ENCODE measurements around the gene MYCBPAP.

DNA sequence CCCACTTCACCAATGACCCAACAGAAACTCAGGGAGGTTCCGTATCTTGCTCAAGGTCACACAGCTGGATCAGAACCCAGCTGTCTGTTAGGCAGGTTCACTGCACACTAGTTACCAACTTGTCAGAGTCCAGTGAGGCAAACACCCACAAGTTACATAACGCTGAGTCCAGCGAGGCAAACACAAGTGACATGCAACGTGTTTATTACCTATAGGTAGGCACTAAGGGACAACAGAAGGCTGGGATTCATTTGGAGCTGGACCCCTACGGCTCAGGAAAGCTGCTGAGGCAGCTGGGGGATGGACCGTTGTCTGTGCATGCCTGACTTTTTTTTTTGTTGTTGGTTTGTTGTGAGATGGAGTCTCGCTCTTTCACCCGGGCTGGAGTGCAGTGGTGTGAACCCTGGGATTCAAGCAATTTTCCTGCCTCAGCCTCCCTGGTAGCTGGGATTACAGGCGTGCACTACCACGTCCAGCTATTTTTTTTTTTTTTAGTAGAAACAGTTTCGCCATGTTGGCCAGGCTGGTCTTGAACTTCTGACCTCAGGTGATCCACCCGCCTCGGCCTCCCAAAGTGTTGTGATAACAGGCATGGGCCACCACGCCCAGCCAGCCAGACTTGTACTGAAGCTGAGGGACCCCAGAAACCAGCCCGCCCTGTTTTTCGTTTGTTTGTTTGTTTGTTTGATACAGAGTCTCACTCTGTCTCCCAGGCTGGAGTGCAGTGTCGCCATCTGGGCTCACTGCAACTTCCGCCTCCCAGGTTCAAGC, 31.5 kb upstream of the MYCBPAP start:
- TF ChIP-seq, protein P1, sequence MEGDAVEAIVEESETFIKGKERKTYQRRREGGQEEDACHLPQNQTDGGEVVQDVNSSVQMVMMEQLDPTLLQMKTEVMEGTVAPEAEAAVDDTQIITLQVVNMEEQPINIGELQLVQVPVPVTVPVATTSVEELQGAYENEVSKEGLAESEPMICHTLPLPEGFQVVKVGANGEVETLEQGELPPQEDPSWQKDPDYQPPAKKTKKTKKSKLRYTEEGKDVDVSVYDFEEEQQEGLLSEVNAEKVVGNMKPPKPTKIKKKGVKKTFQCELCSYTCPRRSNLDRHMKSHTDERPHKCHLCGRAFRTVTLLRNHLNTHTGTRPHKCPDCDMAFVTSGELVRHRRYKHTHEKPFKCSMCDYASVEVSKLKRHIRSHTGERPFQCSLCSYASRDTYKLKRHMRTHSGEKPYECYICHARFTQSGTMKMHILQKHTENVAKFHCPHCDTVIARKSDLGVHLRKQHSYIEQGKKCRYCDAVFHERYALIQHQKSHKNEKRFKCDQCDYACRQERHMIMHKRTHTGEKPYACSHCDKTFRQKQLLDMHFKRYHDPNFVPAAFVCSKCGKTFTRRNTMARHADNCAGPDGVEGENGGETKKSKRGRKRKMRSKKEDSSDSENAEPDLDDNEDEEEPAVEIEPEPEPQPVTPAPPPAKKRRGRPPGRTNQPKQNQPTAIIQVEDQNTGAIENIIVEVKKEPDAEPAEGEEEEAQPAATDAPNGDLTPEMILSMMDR (IDR thresholded peaks at IDR 0.05) = no peak
- TF ChIP-seq POLR2A (IDR thresholded peaks at IDR 0.05) = no peak
